UCSD-AML1 (cell line): ENCODE measurements around the gene CDK18.

Experiments used
- DNase-seq: peaks from one replicate; lab custom pipeline; 2025; ENCODE audit not compliant: unreplicated experiment; lab: John Stamatoyannopoulos, UW

CDK18 gene

DNA sequence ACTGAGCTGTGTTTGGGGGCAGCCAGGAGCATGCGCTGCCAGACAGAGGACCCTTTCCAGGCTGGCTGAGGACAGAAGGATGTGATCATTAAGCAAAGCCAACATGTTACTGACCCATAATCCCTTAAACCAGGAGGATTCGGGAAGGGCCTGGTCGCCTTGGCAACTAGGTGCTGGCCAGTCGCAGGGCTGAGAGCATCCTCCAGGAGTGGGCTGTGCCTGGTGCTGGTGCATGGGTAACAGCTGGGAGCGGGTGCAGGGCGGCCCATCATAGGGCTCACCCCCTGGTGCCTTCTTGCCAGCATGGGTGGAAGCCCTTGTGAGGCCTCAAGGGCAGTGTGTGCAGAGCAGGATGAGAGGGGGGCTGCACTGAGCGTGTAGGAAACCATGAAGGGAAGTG, 17.2 kb downstream of the CDK18 start:
- DNase-seq: no peak

DNA sequence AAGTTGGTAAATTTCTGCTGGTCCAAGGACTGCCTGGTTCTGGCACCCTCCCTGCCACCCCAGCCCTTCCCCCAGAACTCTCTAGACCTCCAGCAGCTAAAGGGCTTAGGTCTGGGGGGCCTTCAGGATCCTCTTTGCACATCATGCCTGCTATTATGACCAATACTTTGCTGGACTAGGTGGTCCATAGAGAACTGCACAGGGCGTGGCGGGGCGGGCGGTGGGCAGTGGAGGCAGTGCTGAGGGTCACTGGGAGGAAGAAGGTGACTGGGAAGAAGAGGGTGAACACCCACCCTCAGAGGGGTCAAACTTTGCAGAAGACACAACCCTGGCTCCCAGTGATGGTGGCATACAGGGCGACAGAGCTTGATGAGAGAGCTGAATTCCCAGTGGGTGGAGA, 18.2 kb downstream of the CDK18 start:
- DNase-seq: no peak

DNA sequence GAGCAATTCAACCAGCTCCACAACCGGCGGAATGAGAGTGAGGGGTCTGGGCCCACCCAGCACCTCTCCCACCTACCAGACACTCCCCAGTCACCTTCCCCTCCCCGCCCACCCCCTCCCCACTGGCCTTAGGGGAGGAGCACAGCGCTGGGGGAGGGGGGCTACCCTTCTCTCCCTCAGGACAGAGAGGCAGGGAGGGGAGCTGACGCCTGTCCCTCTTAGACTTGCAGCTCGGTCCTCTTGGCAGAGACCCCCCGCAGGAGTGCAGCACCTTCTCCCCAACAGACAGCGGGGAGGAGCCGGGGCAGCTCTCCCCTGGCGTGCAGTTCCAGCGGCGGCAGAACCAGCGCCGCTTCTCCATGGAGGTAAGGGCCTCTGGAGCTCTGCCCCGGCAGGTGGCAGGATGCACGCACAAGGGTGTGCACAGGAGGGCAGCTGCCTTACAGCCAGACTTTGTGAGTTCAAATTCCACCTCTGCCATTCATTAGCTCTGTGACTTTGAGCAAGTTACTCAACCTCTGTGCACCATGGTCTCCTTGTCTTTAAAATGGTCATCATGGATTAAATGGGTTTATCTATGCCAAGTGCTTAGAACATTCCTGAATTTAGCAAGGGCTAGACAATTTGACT, 18.9 kb downstream of the CDK18 start:
- no peak for DNase-seq

DNA sequence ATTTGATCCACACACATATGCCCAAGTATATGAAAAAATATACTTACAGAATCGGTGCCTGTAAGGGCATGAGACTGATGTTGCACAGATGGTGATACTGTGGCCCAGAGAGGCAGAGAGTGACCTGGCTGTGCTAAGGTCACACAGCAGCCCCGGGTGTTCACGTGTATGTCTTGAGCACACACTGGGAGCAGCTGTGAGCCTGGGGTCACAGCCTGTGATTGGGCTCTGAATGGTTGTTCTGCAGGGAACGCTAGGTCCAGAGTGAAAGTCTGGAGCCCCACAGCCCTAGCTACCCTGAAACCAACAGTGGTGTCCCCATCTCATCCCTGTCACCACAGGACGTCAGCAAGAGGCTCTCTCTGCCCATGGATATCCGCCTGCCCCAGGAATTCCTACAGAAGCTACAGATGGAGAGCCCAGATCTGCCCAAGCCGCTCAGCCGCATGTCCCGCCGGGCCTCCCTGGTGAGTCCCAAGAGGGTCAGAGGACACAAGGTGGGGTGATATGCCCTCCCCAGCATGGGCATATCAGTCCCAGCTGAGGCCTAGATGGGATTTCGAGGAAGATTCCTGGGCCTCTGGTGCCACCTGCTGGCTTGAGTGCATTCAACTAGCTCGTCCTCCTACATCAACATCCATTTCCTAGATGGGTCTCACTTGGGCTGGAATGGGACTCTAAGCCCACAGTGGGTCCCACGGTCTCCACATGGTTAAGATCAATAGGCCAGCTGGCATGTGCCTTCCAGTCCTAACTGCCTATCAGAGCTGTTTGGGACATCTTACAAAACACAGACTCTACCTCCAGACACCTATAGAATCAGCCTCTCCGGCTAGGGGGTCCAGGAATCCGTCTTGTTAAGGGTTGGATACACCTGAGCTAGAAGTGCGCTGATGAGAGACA, 19.7 kb downstream of the CDK18 start:
- DNase-seq: peak; percentile 76

DNA sequence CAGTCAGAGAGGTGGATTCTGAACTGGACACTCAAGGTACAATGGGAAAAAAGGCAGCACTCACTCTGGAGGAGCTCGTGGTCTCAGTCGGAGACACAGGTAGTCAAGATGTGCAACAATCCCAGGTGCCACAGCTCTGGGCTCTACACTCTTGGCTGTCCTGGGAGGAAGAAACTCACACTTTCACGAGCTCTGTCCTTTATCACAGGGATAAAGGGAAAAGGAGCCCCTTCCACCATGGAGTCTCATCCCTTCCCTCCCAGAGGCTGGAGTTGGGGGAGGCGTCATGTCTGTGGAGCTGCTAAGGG, 20.3 kb downstream of the CDK18 start:
- DNase-seq: no peak

DNA sequence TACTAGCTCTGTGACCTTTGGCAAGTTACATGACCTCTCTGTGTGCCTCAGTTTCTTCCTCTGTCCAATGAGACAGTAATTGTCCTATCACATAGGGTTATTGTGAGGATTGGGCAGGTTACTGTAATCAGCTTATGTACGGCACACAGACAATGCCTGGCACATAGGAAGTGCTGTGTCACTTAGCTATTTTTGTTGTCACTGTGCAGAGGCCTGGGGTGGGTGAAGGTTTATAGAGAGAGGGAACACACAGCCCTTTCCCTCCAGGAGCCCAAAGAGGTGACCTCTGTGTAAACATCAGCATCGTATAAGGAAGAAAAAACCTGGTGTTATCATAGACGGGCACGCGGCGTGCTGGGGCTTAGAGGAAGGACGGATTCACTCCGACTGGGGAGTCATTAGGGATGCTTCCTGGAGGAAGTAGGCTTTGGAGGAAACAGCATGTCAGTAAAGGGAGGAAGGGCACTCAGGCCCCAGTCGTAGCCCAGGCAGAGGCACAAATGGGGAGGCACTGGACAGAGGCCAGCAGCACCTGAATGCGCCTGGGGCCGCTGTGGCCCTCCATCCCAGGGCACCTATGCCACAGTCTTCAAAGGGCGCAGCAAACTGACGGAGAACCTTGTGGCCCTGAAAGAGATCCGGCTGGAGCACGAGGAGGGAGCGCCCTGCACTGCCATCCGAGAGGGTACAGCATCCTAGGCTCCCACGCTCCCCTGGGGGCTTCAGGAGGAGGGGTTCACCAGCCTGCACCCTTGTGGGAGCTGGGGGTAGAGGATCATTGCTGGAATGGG, 21.2 kb downstream of the CDK18 start:
- DNase-seq: no peak

DNA sequence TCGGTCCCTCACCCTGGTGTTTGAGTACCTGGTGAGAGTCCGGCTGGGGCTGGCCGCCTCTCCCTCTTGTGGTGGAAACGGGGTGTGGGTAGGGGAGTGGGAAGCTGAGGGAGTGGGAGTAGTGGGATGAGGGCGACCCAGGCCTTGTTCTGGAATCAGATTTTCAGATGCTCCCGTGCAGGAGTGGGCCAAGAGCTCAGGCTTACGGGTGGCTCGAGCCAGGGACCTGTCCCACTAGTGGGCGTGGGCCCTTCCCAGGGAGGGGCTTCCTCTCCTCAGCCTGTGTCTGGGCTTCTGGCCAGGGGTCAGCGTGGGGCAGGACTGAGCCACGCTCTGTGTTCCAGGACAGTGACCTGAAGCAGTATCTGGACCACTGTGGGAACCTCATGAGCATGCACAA, 22.0 kb downstream of the CDK18 start:
- DNase-seq: no peak

DNA sequence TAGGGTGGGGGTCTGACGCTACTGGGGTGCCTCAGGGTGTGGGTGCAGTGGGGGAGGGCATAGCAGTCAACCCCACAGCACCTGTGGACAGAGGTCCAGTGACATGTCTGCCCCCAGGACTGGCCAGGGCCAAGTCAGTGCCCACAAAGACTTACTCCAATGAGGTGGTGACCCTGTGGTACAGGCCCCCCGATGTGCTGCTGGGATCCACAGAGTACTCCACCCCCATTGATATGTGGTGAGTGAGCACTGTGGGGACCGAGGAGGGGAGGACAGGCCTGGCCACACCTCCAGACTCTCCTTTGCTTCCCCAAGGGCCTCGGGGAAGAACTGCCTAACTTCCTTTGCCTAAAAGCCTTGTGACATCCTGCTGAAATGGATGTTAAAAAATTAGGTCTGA, 23.5 kb downstream of the CDK18 start:
- DNase-seq: no peak

DNA sequence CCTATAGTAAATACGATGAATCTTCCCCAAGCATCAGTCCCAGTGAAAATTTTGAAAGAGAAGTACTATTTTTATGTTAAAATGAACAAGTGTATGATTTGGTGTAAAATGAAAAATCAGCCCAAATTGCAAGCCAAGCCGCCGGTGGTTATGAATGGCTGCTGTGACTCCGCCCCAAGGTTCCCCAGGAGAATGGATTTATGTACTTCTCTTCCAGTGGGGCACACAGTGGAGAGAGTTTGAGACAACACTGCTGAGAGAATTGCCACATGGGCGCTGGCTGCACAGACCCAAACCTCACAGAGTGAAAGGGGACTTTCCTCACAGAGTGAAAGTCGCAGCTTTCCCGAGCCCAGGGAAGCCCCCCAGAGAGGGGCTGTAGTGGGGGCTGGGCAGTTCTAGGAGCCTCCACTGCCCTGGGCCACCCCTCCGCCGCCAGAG, 24.0 kb downstream of the CDK18 start:
- no peak for DNase-seq

DNA sequence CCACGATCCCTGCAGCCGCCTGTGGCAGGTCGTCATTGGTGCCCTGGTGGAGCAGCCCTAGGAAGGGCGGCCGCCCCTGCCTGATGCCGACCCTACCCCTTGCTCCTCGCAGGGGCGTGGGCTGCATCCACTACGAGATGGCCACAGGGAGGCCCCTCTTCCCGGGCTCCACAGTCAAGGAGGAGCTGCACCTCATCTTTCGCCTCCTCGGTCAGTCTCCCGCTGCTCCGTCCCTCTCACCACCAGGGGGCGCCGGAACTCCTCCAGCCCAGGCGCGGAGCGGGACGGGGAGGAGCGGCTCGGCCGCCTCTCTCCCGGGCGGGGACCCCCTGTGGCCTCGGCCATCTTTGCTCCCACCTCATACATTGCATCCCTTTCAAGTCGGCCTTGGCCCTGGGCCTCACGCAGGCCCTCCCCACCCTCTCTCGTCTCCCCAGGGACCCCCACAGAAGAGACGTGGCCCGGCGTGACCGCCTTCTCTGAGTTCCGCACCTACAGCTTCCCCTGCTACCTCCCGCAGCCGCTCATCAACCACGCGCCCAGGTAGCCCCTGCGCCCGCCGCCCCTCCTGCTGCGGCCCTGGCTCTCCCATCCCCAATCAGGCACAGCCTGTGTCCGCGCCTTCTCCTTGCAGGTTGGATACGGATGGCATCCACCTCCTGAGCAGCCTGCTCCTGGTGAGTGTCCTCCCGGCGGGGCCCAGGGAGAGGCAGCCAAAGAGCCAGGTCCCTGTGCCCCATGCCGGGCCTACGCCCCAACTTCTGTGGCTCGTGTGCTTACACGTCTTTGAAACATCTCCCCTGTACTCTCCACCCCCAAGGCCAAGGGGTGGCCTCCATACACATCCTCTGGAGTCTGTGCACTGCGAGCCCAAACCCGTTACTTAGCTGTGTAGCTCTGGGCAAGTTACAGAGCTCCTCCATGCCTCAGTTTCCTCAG, 24.7 kb downstream of the CDK18 start:
- DNase-seq: peak; percentile 64

DNA sequence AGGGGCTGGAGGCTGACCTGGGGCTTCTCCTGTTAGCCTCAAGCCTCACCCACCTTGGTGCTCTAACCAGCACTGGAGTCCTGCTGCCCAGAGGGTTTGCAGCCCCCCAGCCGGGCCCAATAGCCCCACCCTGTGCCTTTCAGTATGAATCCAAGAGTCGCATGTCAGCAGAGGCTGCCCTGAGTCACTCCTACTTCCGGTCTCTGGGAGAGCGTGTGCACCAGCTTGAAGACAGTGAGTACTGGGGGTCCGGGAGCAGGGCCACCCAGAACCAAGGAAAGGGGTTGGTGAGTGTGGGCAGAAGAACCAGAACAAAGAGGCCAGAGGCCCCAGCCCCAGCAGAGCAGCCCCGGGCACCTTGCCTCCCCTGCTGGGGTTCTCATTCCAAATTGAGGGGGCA, 25.6 kb downstream of the CDK18 start:
- DNase-seq: no peak

DNA sequence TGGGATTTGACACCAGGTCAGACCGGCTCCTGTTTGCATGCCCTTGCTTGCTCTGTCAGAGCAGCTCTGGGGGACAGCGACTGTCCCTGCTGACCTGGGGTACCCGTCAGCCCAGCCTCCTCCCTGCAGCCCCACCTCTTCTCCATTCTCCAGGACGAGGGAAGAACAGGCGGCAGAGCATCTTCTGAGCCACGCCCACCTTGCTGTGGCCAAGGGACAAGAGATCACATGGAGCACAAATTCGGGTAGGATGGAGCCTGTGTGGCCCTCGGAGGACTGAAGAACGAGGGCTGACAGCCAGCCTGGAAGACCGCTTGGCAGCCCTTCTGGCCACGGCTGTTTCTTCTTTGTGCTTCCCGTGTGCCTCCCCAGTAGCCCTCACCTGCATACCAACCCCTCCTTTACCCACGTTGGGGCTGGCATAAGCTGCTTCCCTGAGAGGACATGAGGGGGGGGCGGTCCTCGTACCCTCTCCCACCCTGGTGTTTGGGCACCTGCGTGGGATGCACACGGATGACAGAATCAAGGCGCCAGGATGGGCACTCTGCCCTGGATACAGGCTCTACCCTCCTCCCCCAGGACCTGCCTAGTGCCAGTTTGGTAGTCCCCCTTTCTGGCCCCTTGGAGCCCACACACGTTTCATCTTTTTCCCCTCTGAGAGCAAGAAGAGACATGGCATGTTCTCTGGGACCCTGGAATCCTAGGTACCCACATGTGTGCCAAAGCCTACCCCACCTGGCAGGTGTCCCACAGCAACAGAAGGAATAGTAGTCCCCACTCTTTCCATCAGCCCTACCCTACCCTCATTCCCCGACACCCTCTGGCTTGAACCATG, 26.9 kb downstream of the CDK18 start:
- no peak for DNase-seq

DNA sequence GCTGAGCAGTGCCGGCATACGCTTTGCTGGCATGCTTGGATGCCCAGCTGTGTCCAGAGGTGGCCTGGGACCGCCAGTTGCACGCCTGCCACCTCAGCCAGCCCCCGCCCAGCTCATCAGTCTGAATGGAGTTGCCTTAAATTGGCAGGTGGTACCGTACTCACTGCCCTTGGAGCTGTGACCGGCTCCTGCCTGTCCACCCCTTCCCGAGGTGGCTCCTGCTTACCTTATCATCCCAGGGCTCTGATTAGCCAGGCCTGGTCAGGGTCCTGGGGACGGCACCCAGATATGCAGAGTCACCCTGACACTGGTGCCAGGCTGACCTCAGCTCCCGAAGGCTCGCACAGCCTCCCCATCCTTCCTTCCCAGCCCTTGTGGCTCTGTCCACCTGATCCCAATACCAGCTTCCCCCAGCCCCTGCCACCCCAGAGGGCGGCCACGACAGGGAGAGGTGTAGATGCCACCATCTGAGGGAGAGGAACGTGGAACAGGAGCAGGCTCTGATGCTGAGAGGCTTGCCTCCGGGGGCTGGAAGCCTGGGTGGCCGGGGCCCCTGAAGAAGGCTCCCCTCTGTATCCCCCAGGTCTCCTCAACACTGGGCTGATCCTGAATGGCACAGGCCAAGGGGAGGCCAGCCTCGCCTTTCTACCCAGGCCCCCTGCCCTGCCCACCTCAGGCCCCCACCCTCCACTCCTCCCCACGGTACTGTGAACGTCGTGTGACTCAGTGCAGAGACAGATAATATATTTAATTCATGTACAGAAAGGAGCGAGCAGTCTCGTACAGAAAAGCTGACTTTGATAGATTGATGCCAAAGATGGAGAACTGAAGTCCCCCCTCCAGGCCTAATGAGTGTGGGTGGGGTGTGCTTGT, 27.8 kb downstream of the CDK18 start:
- DNase-seq: no peak

DNA sequence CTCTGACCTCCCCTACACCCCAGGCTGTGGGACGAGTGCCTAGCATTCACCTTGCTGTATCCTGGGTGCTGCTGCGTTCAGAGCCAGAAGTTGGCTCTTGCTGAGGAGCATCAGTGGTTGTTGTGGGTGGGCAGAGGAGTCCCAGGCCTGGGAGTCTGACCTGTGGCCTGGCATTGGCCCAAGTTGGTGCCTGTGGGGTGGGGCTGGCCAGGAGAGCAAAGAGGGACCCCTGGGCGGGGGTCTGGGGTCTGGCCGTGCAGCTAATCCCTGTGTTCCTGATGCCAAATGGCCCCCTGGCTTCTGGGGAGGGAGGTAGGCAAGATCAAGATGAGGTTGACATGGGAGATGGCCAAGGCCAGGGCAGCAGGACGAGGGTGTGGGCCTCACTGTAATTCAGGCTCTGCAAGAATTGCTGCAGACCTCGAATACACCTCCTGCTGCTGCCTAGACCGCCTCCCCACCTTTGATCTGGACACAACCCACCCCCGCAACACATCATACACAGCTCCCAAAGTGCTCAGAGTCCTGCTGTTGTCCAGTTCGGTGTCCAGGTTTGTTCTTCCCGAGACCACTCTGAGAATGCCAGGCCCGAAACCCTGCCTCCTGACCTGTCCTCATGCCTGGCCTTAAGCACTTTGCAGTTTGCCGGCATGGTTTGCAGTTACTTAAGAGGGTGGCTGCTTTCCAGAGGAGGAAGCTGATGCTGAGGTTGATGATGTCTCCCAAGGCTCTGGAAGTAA, 28.7 kb downstream of the CDK18 start:
- no peak for DNase-seq

DNA sequence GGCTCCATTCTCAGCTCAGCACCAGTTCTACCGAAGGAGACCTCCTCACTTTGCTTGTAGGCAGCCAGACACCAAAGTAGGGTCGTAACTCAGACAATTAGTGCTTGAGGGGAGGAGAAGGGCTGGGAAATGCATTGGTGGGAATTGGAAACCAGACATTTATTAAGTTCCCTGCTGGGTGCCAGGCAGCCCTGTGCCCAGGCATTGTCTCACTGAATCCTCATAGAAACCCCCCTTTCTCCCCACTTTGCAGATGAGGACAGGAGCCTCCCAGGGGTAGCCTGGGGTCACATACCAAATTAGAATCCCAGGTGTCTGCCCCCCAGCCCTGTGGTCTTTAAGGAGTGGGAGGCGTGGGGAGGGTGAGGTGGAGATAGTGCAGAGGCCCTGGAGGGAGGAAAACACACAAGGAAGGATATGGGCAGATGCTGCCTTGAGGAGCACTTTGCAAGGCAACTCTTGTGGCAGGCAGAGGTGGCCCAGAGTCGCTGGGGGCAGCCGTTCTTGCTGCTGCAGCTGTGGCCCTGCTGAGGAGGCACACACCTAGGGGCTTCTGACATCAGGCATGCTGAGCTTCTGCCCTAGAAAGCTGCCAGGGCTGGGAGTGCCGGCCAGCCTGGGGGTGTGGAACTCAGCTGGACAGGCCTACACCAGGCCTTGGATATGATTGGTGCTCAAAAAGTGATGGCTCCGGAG, 29.4 kb downstream of the CDK18 start:
- no peak for DNase-seq

DNA sequence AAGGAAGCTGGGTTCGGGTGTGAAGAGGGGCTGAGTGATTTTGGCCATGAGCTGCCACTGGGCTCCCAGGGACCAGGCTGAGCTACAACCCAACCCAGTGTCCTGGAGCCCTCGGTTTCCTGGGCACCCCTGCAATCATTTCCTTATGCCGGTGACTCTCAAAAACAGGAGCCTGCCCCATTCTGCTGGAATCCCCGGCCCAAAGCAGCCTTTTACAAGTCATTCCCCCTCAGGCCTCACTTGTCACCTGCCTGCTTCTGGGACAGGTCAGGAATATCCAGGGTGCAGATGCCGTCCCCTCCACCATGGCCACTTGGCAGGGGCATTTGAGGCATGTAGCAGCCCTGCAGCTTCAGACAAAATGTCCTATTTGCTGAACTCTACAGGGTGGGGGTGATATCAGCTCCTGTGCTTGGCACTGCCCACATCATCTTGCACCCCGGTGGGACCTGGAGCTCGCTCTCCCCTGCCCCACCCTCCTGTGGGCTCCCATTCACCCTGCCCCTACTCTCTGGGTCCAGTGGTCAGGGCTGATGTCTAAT, 30.0 kb downstream of the CDK18 start:
- DNase-seq: no peak

DNA sequence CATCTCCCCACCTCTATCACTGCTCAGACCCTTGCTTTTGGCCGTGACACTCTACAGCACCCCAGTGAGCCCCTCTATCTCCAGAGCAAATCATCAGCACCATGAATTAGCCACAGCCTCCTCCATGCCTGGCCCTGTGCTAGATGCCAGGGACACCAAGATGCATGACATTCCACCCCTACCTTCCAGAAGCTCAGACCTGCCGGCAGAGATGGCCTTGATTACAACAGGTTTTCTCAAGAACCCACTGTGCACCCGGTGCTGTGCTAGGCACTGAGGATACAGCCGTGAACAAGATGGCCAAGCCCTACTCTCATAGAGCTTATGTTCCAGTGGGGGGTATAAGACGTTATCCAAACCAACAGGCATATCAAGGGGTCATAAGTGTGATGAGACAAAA, 30.6 kb downstream of the CDK18 start:
- DNase-seq: no peak
